K562 (cell line): ENCODE data around the gene MICALL2. TPM values are rescaled to one million over a fixed set of nuclear protein-coding genes. Genes with fewer than 3 reads are reported as not detected.

Experiments used
- ATAC-seq: fragments of 200-7000 bp; cut with Tn5 transposase; 3 replicates; pipeline ENCODE4 v1.9.1; 2020; ENCODE audit warnings: moderate library complexity
- BruUV-seq: library from RNA; stranded (reverse); fragments of 400-500 nt; replicated peaks from 2 replicates; lab custom pipeline; 2021; lab: Mats Ljungman, UMichigan
- CTCF ChIA-PET: fragments of 300-600 bp; formaldehyde crosslinking; extraction: SDS; loops from one replicate; lab custom pipeline; 2021; ENCODE audit warnings: low intra/inter-chr PET ratio; lab: Yijun Ruan, JAX
- POLR2A ChIA-PET: fragments of 300-600, 350-650 bp; sonication (Branson Sonifier 250); formaldehyde crosslinking; extraction: SDS; loops from one replicate; lab custom pipeline; 2021; ENCODE audit warnings: antibody characterized with exemption, inconsistent platforms; lab: Yijun Ruan, JAX
- DNase-seq, 4 experiments: peaks; one replicate each; pipeline versions ENCODE4 v3.0.0 to v3.0.0-alpha.2; 2011 to 2018; ENCODE audit warnings: low spot score in 3 of 4, mixed read lengths in 3 of 4; ENCODE audit errors: extremely low read depth in 1 of 4
- FAIRE-seq: peaks from 2 replicates; lab custom pipeline; 2011; peaks lifted over from hg19 to GRCh38; lab: Jason Lieb, UNC
- H2AFZ ChIP-seq: 2 replicates; pipeline ENCODE4 v1.6.0; 2011; ENCODE audit warnings: low read depth, low read length, control low read depth, inconsistent platforms
- H3K27ac ChIP-seq: fragments of 200-600 bp; 3 replicates; pipeline ENCODE4 v1.8.0; 2011; ENCODE audit warnings: low read depth, mild to moderate bottlenecking, control low read depth, inconsistent platforms, low read length, moderate library complexity, mixed read lengths; ENCODE audit errors: extremely low read depth
- H3K27me3 ChIP-seq, 2 experiments: fragments of 300-600 bp in 1 of 2; 2 replicates in 1 of 2; 3 replicates in 1 of 2; pipeline versions ENCODE4 v1.6.0 to v1.8.0; 2011; ENCODE audit warnings: inconsistent platforms in 2 of 2, low read length in 2 of 2, mild to moderate bottlenecking in 1 of 2, mixed read lengths in 1 of 2, moderate library complexity in 1 of 2; ENCODE audit not compliant: control insufficient read depth in 2 of 2, insufficient read depth in 2 of 2
- H3K36me3 ChIP-seq: fragments of 300-600 bp; 3 replicates; pipeline ENCODE4 v1.8.0; 2011; ENCODE audit warnings: mild to moderate bottlenecking, low read length, inconsistent platforms; ENCODE audit not compliant: control insufficient read depth, insufficient read depth
- H3K4me1 ChIP-seq, 2 experiments: fragments of 200-600 bp in 1 of 2; replicated peaks in 1 of 2; 2 replicates in 1 of 2; 3 replicates in 1 of 2; pipeline versions ENCODE4 v1.5.1 to v1.8.0; 2011; ENCODE audit warnings: inconsistent platforms in 2 of 2, low read length in 2 of 2, mild to moderate bottlenecking in 1 of 2, mixed read lengths in 1 of 2, moderate library complexity in 1 of 2; ENCODE audit not compliant: control insufficient read depth in 2 of 2, insufficient read depth in 2 of 2
- H3K4me2 ChIP-seq: 2 replicates; pipeline ENCODE4 v1.6.1; 2011; ENCODE audit warnings: low read length, control low read depth, inconsistent platforms, mixed read lengths; ENCODE audit not compliant: insufficient read depth
- H3K4me3 ChIP-seq: fragments of 200-600 bp; sonication (generic), shearing (Covaris generic); 2 replicates; pipeline ENCODE4 v1.5.1; 2016; ENCODE audit warnings: control low read depth, inconsistent platforms
- H3K79me2 ChIP-seq: fragments of 200-600 bp; 3 replicates; pipeline ENCODE4 v1.8.0; 2011; ENCODE audit warnings: low read length, inconsistent platforms; ENCODE audit not compliant: control insufficient read depth, insufficient read depth
- H3K9ac ChIP-seq, 2 experiments: 2 replicates each; pipeline versions ENCODE4 v1.6.0 to v1.6.1; 2011; ENCODE audit warnings: low read depth in 2 of 2, low read length in 2 of 2, control low read depth in 1 of 2, inconsistent platforms in 1 of 2, mild to moderate bottlenecking in 1 of 2, mixed read lengths in 1 of 2; ENCODE audit not compliant: insufficient read depth in 1 of 2
- H3K9me1 ChIP-seq: one replicate; pipeline ENCODE4 v1.6.0; 2011; ENCODE audit warnings: inconsistent platforms, mild to moderate bottlenecking, low read length, moderate library complexity; ENCODE audit not compliant: control insufficient read depth, insufficient read depth
- H3K9me3 ChIP-seq: replicated peaks from 2 replicates; pipeline ENCODE4 v1.5.1; 2011; ENCODE audit warnings: low read depth, low read length, inconsistent platforms; ENCODE audit not compliant: control insufficient read depth, insufficient read depth
- H4K20me1 ChIP-seq: replicated peaks from 2 replicates; pipeline ENCODE4 v1.6.1; 2011; ENCODE audit warnings: low read length, inconsistent platforms, mixed read lengths; ENCODE audit not compliant: control insufficient read depth, insufficient read depth
- GABPB1 ChIP-seq: sonication (generic); formaldehyde crosslinking; IDR thresholded peaks from 2 replicates; pipeline ENCODE4 v1.8.0; 2022; ENCODE audit warnings: mild to moderate bottlenecking, missing genetic modification reagents
- HDAC2 ChIP-seq: fragments of 450-650 bp; IDR thresholded peaks from 2 replicates; pipeline ENCODE4 v1.6.1; 2016; ENCODE audit warnings: mild to moderate bottlenecking
- HMGN3 ChIP-seq: IDR thresholded peaks from 2 replicates; pipeline ENCODE4 v1.6.1; 2011; ENCODE audit warnings: borderline replicate concordance, low read depth, mild to moderate bottlenecking, mixed read lengths, low read length; ENCODE audit not compliant: insufficient read length; ENCODE audit errors: extremely low read depth
- NFXL1 ChIP-seq: fragments of 450-650 bp; formaldehyde crosslinking; IDR thresholded peaks from 2 replicates; pipeline ENCODE4 v1.4.0; 2021; ENCODE audit warnings: mild to moderate bottlenecking
- PCBP1 ChIP-seq: fragments of 200-400 bp; formaldehyde crosslinking; IDR thresholded peaks from 2 replicates; pipeline ENCODE4 v1.6.1; 2018; ENCODE audit warnings: mild to moderate bottlenecking, low read depth, low read length; ENCODE audit not compliant: poor library complexity, severe bottlenecking
- PHF8 ChIP-seq: fragments of 200-600 bp; sonication (generic); IDR thresholded peaks from 2 replicates; pipeline ENCODE4 v1.6.1; 2012; ENCODE audit warnings: mixed run types, mild to moderate bottlenecking, inconsistent platforms, low read length, moderate library complexity, borderline replicate concordance
- POLR2G ChIP-seq: fragments of 200-400 bp; formaldehyde crosslinking; IDR thresholded peaks from 2 replicates; pipeline ENCODE4 v1.6.1; 2017; ENCODE audit warnings: low read depth, mild to moderate bottlenecking, antibody characterized with exemption, low read length, moderate library complexity
- PRDM10 ChIP-seq: fragments of 450-650 bp; IDR thresholded peaks from 2 replicates; pipeline ENCODE4 v1.6.1; 2018; ENCODE audit not compliant: partially characterized antibody
- PYGO2 ChIP-seq: fragments of 450-650 bp; IDR thresholded peaks from 2 replicates; pipeline ENCODE4 v1.6.1; 2016; ENCODE audit warnings: mild to moderate bottlenecking, missing genetic modification characterization, moderate library complexity, missing compliant biosample characterization
- RBFOX2 ChIP-seq: fragments of 200-400 bp; formaldehyde crosslinking; IDR thresholded peaks from 2 replicates; pipeline ENCODE4 v1.6.1; 2017; ENCODE audit warnings: low read depth, mild to moderate bottlenecking, low read length, moderate library complexity
- RFX1 ChIP-seq: fragments of 450-650 bp; IDR thresholded peaks from 2 replicates; pipeline ENCODE4 v1.6.1; 2016; ENCODE audit warnings: mild to moderate bottlenecking, moderate library complexity
- SLC30A9 ChIP-seq: fragments of 250-450 bp; sonication (Bioruptor Pico); IDR thresholded peaks from 2 replicates; pipeline ENCODE4 v1.8.0; 2022; ENCODE audit warnings: mild to moderate bottlenecking, moderate library complexity
- SMARCA5 ChIP-seq: fragments of 450-650 bp; IDR thresholded peaks from 2 replicates; pipeline ENCODE4 v1.6.1; 2016
- SNAPC5 ChIP-seq: fragments of 250-450 bp; sonication (Bioruptor Pico); IDR thresholded peaks from 2 replicates; pipeline ENCODE4 v1.8.0; 2021; ENCODE audit warnings: moderate library complexity, mild to moderate bottlenecking, inconsistent platforms
- STAT5B ChIP-seq: fragments of 250-450 bp; sonication (Bioruptor Pico); IDR thresholded peaks from 2 replicates; pipeline ENCODE4 v1.8.0; 2021; ENCODE audit warnings: mild to moderate bottlenecking, inconsistent platforms
- TCF7 ChIP-seq: sonication (generic); IDR thresholded peaks from 2 replicates; pipeline ENCODE4 v1.6.1; 2016; ENCODE audit warnings: antibody characterized with exemption, borderline replicate concordance
- ZBTB7A ChIP-seq: IDR thresholded peaks from 2 replicates; pipeline ENCODE4 v1.6.1; 2011; ENCODE audit warnings: low read depth, mild to moderate bottlenecking, low read length, moderate library complexity, borderline replicate concordance; ENCODE audit not compliant: control insufficient read depth
- ZNF263 ChIP-seq: sonication (generic); formaldehyde crosslinking; IDR thresholded peaks from 2 replicates; pipeline ENCODE4 v1.8.0; 2022; ENCODE audit warnings: mild to moderate bottlenecking, missing genetic modification reagents, borderline replicate concordance
- ZNF274 ChIP-seq: IDR thresholded peaks from 2 replicates; pipeline ENCODE4 v1.6.1; 2011; ENCODE audit warnings: low read depth, mild to moderate bottlenecking, low read length, moderate library complexity, borderline replicate concordance
- ZNF324 ChIP-seq: fragments of 250-450 bp; sonication (Bioruptor Pico); IDR thresholded peaks from 2 replicates; pipeline ENCODE4 v1.4.0; 2020; ENCODE audit warnings: mild to moderate bottlenecking
- ZNF778 ChIP-seq: fragments of 450-650 bp; formaldehyde crosslinking; IDR thresholded peaks from 2 replicates; pipeline ENCODE4 v1.4.0; 2020; ENCODE audit warnings: mild to moderate bottlenecking, moderate library complexity
- WGBS: fragments of 100-300 bp; shearing (Covaris generic); methylation state at CpG from one replicate; pipeline ENCODE4 v1.1.6; 2016; ENCODE audit warnings: low coverage, mixed read lengths; ENCODE audit not compliant: insufficient coverage; ENCODE audit errors: missing lambda C conversion rate; 5-methylcytosine and 5-hydroxymethylcytosine counted together
- in situ Hi-C: fragments of 300-500 bp; cut with MboI; formaldehyde crosslinking; loops from 4 replicates; pipeline ENCODE4 v1.15.0; 2018; ENCODE audit warnings: inconsistent platforms, mixed read lengths
- intact Hi-C: fragments of 100-400 bp; cut with micrococcal nuclease; formaldehyde crosslinking; loops from 2 replicates; pipeline ENCODE4 v1.14.2; 2022
- polyA plus RNA-seq, 8 experiments: library from polyadenylated mRNA; depleted of rRNA in 4 of 8; stranded (reverse) in 5 of 8; unstranded in 3 of 8; fragments of >200 nt; fragmentation: Nextera tagmentation in 2 of 8; fragmentation: Illumina TruSeq in 1 of 8; extraction: Ambion mirVana in 2 of 8; extraction: Trizol in 1 of 8; gene quantifications; 2 replicates each; pipeline versions ENCODE4 v1.2.1 to v1.2.3, GENCODE V29; 2011 to 2014; ENCODE audit warnings: inconsistent platforms in 1 of 8, missing spikeins in 1 of 8
- total RNA-seq, 7 experiments: library from RNA; depleted of rRNA in 6 of 7; stranded (reverse); fragments of >200 nt in 6 of 7; fragmentation: Illumina TruSeq in 2 of 7; extraction: Trizol in 2 of 7; gene quantifications; 2 replicates each; pipeline versions ENCODE4 v1.2.1 to v1.2.3, GENCODE V29; 2011 to 2021; ENCODE audit warnings: low replicate concordance in 1 of 7

MICALL2 gene
- total and polyA plus RNA-seq, 9 of the 15 experiments (the other 6 are each of a cell fraction or from before 2014, with no cell fraction given), result 1.8 to 103 (median 17.0) TPM

GRCh38 chr7:1446620-1447032 is 12.6 kb downstream of the MICALL2 start:
- no peak overlapping the region for H3K27ac ChIP-seq
- H3K9me1 ChIP-seq, result no peaks in the 10 kb centered on the region
- H3K9ac ChIP-seq, result no peak overlapping the region
- H3K36me3 ChIP-seq, result peaks cover 75% of the 10 kb centered on the region; the same call in 1 of the 3 replicates
- ChIA-PET CTCF (no interaction called here), POLR2A (no interaction called here)
- BruUV-seq, result no TSS peak
- H2AFZ ChIP-seq, result no peak overlapping the region
- no peaks in the 10 kb centered on the region; the same call in 1 of the 2 replicates for H4K20me1 ChIP-seq
- DNase-seq, result no peak
- 80% methylated on average over 5 of the region's 17 CpGs for WGBS
- no peak overlapping the region for H3K4me2 ChIP-seq
- H3K4me1 ChIP-seq, result peaks cover 0 to 76% of the 10 kb centered on the region in 2 experiments; a peak in 2 of 5 replicates
- intact Hi-C loops, result no loop called here
- H3K27me3 ChIP-seq, result no peaks in the 10 kb centered on the region
- in situ Hi-C loops, result no loop called here
- no peak for FAIRE-seq
- H3K4me3 ChIP-seq, result no peak overlapping the region
- no peaks in the 10 kb centered on the region for H3K9me3 ChIP-seq
- peak; percentile 16; the same call in 1 of the 3 replicates for ATAC-seq
- H3K79me2 ChIP-seq, result peaks cover 12% of the 10 kb centered on the region; the same call in 2 of the 3 replicates
- TF ChIP-seq ZBTB7A (no peak), ZNF778 (no peak), SLC30A9 (CRISPR knock-in tag) (no peak), POLR2G (peak; percentile 45; the same call in 1 of the 2 replicates), SNAPC5 (CRISPR knock-in tag) (no peak), HDAC2 (no peak), ZNF324 (no peak), PCBP1 (peak; percentile 83), RBFOX2 (0 out of 2 replicates have a peak, but pooled peaks have one; percentile 26), HMGN3 (no peak), SMARCA5 (no peak), PYGO2 (tag) (no peak), ZNF274 (no peak), PHF8 (no peak), GABPB1 (CRISPR knock-in tag) (no peak), STAT5B (CRISPR knock-in tag) (no peak), PRDM10 (no peak), RFX1 (no peak), NFXL1 (no peak), TCF7 (no peak), ZNF263 (CRISPR knock-in tag) (peak; percentile 91)
